Measurements from ENCODE around the gene CACNG8. TPM values are rescaled to one million over a fixed set of nuclear protein-coding genes. Genes with fewer than 3 reads are reported as not detected.

The CACNG8 gene
- total RNA-seq, 1 experiment from 2014 or later, result 12.5 TPM

DNA sequence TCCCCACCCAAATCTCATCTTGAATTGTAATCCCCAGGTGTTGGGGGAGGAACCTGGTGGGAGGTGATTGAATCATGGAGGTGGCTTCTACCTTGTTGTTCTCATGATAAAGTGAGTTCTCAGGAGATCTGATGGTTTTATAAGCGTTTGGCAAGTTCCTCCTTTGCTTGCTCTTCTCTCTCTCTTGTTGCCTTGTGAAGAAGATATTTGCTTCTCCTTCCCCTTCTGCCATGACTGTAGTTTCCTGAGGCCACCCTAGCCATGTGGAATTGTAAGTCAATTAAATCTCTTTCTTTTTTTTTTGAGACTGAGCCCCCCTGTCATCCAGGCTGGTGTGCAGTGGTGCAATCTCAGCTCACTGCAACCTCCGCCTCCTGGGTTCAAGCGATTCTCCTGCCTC is 66.6 kb downstream of the CACNG8 start (continued):
- no peak for TF ChIP-seq ZMAT4 (CRISPR knock-in tag; IDR thresholded peaks at IDR 0.05)
- no peak for TF ChIP-seq NFE2L1 (CRISPR knock-in tag; IDR thresholded peaks at IDR 0.05)
- TF ChIP-seq ZSCAN18 (CRISPR knock-in tag; IDR thresholded peaks at IDR 0.05), result no peak
- TF ChIP-seq, protein P1, sequence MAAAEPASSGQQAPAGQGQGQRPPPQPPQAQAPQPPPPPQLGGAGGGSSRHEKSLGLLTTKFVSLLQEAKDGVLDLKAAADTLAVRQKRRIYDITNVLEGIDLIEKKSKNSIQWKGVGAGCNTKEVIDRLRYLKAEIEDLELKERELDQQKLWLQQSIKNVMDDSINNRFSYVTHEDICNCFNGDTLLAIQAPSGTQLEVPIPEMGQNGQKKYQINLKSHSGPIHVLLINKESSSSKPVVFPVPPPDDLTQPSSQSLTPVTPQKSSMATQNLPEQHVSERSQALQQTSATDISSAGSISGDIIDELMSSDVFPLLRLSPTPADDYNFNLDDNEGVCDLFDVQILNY (CRISPR knock-in tag; IDR thresholded peaks at IDR 0.05), result no peak
- TF ChIP-seq, protein P2, sequence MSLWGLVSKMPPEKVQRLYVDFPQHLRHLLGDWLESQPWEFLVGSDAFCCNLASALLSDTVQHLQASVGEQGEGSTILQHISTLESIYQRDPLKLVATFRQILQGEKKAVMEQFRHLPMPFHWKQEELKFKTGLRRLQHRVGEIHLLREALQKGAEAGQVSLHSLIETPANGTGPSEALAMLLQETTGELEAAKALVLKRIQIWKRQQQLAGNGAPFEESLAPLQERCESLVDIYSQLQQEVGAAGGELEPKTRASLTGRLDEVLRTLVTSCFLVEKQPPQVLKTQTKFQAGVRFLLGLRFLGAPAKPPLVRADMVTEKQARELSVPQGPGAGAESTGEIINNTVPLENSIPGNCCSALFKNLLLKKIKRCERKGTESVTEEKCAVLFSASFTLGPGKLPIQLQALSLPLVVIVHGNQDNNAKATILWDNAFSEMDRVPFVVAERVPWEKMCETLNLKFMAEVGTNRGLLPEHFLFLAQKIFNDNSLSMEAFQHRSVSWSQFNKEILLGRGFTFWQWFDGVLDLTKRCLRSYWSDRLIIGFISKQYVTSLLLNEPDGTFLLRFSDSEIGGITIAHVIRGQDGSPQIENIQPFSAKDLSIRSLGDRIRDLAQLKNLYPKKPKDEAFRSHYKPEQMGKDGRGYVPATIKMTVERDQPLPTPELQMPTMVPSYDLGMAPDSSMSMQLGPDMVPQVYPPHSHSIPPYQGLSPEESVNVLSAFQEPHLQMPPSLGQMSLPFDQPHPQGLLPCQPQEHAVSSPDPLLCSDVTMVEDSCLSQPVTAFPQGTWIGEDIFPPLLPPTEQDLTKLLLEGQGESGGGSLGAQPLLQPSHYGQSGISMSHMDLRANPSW (CRISPR knock-in tag; conservative IDR thresholded peaks at IDR 0.05; ENCODE audit: low read depth), result no peak
- TF ChIP-seq TEAD1 (CRISPR knock-in tag; IDR thresholded peaks at IDR 0.05), result no peak
- TF ChIP-seq GTF2I (CRISPR knock-in tag; conservative IDR thresholded peaks at IDR 0.05), result no peak

DNA sequence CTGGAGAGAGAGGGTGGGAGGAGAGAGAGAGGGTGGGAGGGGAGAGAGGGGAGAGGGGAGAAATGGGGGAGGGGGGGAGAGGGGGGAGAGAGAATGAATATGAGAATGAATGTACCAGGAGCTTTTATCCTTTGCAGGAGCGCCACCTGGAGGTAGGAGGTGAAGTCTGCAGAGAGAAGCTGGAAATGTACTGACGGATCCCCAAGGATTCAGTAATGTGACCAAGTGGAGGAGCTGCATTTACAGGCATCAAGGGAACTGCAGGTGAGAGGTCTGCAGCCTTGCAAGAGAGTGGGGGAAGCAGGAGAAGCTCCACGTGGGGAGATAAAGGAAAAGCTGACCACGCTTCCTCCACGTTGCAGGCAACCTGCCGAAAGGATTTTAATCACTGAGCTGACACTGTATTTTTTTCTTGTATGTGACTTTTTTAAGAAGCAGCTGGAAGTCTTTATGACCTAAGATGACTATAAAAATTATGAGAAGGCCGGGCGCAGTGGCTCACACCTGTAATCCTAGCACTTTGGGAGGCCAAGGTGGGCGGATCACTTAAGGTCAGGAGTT is 67.3 kb downstream of the CACNG8 start:
- peak; percentile 90 for ATAC-seq
- Mint-ChIP-seq H3K27ac (peak overlapping the region; percentile 75), H3K4me1 (peaks cover 36% of the 10 kb centered on the region), H3K9me3 (no peaks in the 10 kb centered on the region), H3K36me3 (no peaks in the 10 kb centered on the region), H3K4me3 (no peak overlapping the region), H3K27me3 (ENCODE audit: low read depth) (no peaks in the 10 kb centered on the region)
- ChIA-PET CTCF (interaction anchor here (0.6 to 3.0 kb wide), 93 partner anchors 9 to 666 kb away, joined by 3 to 68 read pairs (median 6); partner anchors contain the start of genes CACNG6, CNOT3, LENG1 and MBOAT7), POLR2A (interaction anchor here (1.1 to 1.3 kb wide), 3 partner anchors 49 to 137 kb away, joined by 3 to 9 read pairs (median 6); no protein-coding TSS in a partner anchor)
- DNase-seq (ENCODE audit: low spot score), result peak; percentile 86
- TF ChIP-seq RORB (CRISPR knock-in tag; IDR thresholded peaks at IDR 0.05), result no peak
- TF ChIP-seq, protein P3, sequence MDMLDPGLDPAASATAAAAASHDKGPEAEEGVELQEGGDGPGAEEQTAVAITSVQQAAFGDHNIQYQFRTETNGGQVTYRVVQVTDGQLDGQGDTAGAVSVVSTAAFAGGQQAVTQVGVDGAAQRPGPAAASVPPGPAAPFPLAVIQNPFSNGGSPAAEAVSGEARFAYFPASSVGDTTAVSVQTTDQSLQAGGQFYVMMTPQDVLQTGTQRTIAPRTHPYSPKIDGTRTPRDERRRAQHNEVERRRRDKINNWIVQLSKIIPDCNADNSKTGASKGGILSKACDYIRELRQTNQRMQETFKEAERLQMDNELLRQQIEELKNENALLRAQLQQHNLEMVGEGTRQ (CRISPR knock-in tag; IDR thresholded peaks at IDR 0.05), result 0 out of 2 replicates have a peak, but pooled peaks have one; percentile 11
- TF ChIP-seq, protein P4, sequence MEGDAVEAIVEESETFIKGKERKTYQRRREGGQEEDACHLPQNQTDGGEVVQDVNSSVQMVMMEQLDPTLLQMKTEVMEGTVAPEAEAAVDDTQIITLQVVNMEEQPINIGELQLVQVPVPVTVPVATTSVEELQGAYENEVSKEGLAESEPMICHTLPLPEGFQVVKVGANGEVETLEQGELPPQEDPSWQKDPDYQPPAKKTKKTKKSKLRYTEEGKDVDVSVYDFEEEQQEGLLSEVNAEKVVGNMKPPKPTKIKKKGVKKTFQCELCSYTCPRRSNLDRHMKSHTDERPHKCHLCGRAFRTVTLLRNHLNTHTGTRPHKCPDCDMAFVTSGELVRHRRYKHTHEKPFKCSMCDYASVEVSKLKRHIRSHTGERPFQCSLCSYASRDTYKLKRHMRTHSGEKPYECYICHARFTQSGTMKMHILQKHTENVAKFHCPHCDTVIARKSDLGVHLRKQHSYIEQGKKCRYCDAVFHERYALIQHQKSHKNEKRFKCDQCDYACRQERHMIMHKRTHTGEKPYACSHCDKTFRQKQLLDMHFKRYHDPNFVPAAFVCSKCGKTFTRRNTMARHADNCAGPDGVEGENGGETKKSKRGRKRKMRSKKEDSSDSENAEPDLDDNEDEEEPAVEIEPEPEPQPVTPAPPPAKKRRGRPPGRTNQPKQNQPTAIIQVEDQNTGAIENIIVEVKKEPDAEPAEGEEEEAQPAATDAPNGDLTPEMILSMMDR (IDR thresholded peaks at IDR 0.05), result peak; percentile 79

DNA sequence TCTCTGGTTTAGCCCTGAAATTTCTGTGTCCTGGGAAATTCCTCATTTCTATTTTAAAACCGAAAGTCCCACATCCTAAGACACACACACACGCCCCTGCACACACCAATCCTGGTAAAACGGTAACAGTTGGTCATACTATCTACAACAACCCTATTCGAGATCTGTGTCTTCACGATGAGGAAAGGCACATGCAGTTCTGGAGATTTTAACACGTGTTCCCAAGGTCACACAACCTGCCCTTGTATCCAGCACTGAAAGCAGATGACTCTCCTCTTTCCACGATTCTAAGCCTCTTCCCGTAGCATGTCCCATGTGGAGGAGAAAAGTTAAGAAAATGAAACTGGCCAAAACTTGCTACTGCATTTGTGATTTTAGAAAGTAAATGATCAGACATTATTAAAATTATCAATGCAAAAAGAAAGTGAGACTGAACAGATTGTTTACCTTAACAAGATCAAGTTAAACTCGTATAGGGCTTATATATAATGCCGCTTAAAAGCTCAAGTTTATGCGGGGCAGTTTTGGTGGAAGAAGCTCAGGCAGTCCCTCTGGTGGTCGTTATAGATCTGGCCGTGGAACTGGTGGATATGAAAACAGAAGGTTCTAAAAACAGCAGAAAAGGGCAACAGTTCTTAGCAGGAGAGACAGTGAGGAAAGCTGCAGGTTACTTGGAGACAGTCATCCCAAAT is 68.3 kb downstream of the CACNG8 start:
- H3K27me3 Mint-ChIP-seq (ENCODE audit: low read depth), result no peaks in the 10 kb centered on the region
- no peak overlapping the region for H3K4me3 Mint-ChIP-seq
- no peaks in the 10 kb centered on the region for H3K36me3 Mint-ChIP-seq
- no peaks in the 10 kb centered on the region for H3K9me3 Mint-ChIP-seq
- peak overlapping the region; percentile 83 for H3K27ac Mint-ChIP-seq
- ATAC-seq (peak; percentile 19; the same call in 1 of the 2 replicates), DNase-seq (ENCODE audit: low spot score) (no peak)
- POLR2A ChIA-PET, result interaction anchor here (1.0 kb wide), 1 partner anchor 51 kb away, joined by 3 read pairs; no protein-coding TSS in a partner anchor
- H3K4me1 Mint-ChIP-seq, result peaks cover 46% of the 10 kb centered on the region
- CTCF ChIA-PET, result interaction anchor here (0.7 to 3.0 kb wide), 38 partner anchors 10 to 667 kb away, joined by 3 to 68 read pairs (median 5); partner anchors contain the start of genes CACNG6, CNOT3, NDUFA3 and PRKCG
- TF ChIP-seq, protein P4 (IDR thresholded peaks at IDR 0.05), result 0 out of 2 replicates have a peak, but pooled peaks have one; percentile 14
- TF ChIP-seq ESRRA (CRISPR knock-in tag; IDR thresholded peaks at IDR 0.05; ENCODE audit: borderline replicate concordance), result no peak
- TF ChIP-seq ZNF532 (CRISPR knock-in tag; IDR thresholded peaks at IDR 0.05; ENCODE audit: borderline replicate concordance), result no peak

All from WTC11 (cell line).